Liver (tissue), 3 donors: ENCODE data around the gene CAB39.

Experiments
- CTCF ChIP-seq: fragments of 150-350 bp; IDR thresholded peaks from 2 replicates; pipeline ENCODE4 v1.5.1; 2017; ENCODE audit warnings: improper control_type of control experiment, low read depth, low read length; ENCODE audit not compliant: missing input control
- EGR1 ChIP-seq, 2 donors: IDR thresholded peaks; 2 replicates each; pipeline ENCODE4 v1.6.1; 2016 to 2018; ENCODE audit warnings: antibody characterized with exemption in 2 of 2, low read depth in 2 of 2
- REST ChIP-seq: IDR thresholded peaks from 2 replicates; pipeline ENCODE4 v1.6.1; 2016; ENCODE audit warnings: antibody characterized with exemption, mild to moderate bottlenecking
- RXRA ChIP-seq, 2 donors: IDR thresholded peaks; 2 replicates each; pipeline ENCODE4 v1.6.1; 2017 to 2018; ENCODE audit warnings: antibody characterized with exemption in 2 of 2, mild to moderate bottlenecking in 1 of 2
- TAF1 ChIP-seq: conservative IDR thresholded peaks from 2 replicates; pipeline ENCODE4 v1.6.1; 2016; ENCODE audit warnings: antibody characterized with exemption, mild to moderate bottlenecking
- YY1 ChIP-seq: IDR thresholded peaks from 2 replicates; pipeline ENCODE4 v1.6.1; 2016; ENCODE audit warnings: antibody characterized with exemption, mild to moderate bottlenecking
- ZBTB33 ChIP-seq: IDR thresholded peaks from 2 replicates; pipeline ENCODE4 v1.6.1; 2016; ENCODE audit warnings: antibody characterized with exemption
- donor health status: healthy.
- donor health status: healthy.

- TF ChIP-seq RXRA (IDR thresholded peaks at IDR 0.05) = no peak
- TF ChIP-seq ZBTB33 = no peak
- TF ChIP-seq EGR1 (IDR thresholded peaks at IDR 0.05; ENCODE audit: low read depth in 2 of 2) = no peak
- TF ChIP-seq CTCF = no peak
- no peak for TF ChIP-seq TAF1
- no peak for TF ChIP-seq YY1
- TF ChIP-seq REST = no peak
Observed at GRCh38 chr2:230816735-230817134, 104.1 kb downstream of the CAB39 start.
